Measurements from ENCODE around the gene LDLRAD4.

DNA sequence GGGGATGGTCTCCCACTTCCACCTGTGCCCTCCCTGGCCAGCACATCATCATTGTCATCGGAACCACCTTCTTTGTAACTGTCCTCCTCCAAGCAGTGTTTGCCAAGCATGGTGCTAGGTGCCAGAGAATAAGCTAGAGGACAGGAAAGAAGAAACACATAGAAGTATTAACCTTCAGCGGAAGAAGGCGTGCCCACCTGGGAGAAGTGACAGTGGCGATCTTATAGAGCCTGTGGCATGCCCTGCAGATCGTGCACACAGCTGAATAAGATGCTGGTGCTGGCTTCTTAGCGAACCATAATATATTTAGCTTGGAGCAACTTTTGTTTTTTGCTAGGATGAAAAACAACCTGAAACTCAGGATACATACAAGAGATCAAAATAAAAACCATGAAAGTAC, 359.8 kb downstream of the LDLRAD4 start:
- no peak for TF ChIP-seq EZH2 (IDR thresholded peaks at IDR 0.05; ENCODE audit: low read depth)
- TF ChIP-seq, protein P1, sequence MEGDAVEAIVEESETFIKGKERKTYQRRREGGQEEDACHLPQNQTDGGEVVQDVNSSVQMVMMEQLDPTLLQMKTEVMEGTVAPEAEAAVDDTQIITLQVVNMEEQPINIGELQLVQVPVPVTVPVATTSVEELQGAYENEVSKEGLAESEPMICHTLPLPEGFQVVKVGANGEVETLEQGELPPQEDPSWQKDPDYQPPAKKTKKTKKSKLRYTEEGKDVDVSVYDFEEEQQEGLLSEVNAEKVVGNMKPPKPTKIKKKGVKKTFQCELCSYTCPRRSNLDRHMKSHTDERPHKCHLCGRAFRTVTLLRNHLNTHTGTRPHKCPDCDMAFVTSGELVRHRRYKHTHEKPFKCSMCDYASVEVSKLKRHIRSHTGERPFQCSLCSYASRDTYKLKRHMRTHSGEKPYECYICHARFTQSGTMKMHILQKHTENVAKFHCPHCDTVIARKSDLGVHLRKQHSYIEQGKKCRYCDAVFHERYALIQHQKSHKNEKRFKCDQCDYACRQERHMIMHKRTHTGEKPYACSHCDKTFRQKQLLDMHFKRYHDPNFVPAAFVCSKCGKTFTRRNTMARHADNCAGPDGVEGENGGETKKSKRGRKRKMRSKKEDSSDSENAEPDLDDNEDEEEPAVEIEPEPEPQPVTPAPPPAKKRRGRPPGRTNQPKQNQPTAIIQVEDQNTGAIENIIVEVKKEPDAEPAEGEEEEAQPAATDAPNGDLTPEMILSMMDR (conservative IDR thresholded peaks at IDR 0.05): no peak

Data from PC-9 (cell line).